Upper lobe of left lung (tissue), 4 donors: ENCODE results near the gene TTC3.

Source experiments
- POLR2A ChIP-seq, 4 donors: fragments of 450-650 bp; IDR thresholded peaks; one replicate each; pipeline ENCODE4 v1.5.1; 2016 to 2017; ENCODE audit warnings: antibody characterized with exemption in 4 of 4, mild to moderate bottlenecking in 2 of 4
- POLR2AphosphoS5 ChIP-seq, 2 donors: sonication (generic); formaldehyde crosslinking; IDR thresholded peaks; one replicate each; pipeline ENCODE4 v1.5.1; 2017; ENCODE audit warnings: antibody characterized with exemption in 2 of 2
- TF ChIP-seq, protein P1 (sequence below), 6 experiments: fragments of 450-650 bp in 4 of 6; fragments of 200-600 bp in 2 of 6; sonication (generic) in 2 of 6; IDR thresholded peaks; one replicate each; pipeline ENCODE4 v1.5.1; 2016 to 2019; ENCODE audit warnings: antibody characterized with exemption in 6 of 6

DNA sequence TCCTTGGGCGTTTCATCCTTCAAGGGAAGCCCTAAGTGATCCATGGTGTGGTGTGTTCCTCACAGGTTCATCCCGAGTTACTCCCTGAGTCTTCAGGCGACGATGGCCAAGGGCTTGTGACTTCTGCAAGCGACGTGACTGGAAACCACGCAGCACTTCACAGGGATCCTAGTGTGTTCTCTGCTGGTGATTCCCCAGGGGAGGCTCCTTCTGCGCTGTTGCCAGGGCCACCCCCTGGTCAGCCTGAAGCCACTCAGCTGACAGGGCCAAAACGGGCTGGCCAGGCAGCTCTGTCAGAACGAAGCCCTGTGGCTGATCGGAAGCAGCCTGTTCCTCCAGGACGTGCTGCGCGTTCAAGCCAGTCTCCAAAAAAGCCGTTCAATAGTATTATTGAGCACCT, 122.6 kb downstream of the TTC3 start:
- no peak for TF ChIP-seq POLR2A (IDR thresholded peaks at IDR 0.05)
- TF ChIP-seq, protein P1, sequence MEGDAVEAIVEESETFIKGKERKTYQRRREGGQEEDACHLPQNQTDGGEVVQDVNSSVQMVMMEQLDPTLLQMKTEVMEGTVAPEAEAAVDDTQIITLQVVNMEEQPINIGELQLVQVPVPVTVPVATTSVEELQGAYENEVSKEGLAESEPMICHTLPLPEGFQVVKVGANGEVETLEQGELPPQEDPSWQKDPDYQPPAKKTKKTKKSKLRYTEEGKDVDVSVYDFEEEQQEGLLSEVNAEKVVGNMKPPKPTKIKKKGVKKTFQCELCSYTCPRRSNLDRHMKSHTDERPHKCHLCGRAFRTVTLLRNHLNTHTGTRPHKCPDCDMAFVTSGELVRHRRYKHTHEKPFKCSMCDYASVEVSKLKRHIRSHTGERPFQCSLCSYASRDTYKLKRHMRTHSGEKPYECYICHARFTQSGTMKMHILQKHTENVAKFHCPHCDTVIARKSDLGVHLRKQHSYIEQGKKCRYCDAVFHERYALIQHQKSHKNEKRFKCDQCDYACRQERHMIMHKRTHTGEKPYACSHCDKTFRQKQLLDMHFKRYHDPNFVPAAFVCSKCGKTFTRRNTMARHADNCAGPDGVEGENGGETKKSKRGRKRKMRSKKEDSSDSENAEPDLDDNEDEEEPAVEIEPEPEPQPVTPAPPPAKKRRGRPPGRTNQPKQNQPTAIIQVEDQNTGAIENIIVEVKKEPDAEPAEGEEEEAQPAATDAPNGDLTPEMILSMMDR (IDR thresholded peaks at IDR 0.05) = no peak
- no peak for TF ChIP-seq POLR2AphosphoS5 (IDR thresholded peaks at IDR 0.05)
